Ishikawa (cell line): ENCODE data around the gene TMEM52.

Experiments used
- CEBPB ChIP-seq: IDR thresholded peaks from 2 replicates; pipeline ENCODE4 v1.6.1; 2012
- CREB1 ChIP-seq: IDR thresholded peaks from 2 replicates; pipeline ENCODE4 v1.6.1; 2012; ENCODE audit warnings: low read depth
- EGR1 ChIP-seq: IDR thresholded peaks from 2 replicates; pipeline ENCODE4 v1.6.1; 2012
- EP300 ChIP-seq: IDR thresholded peaks from 2 replicates; pipeline ENCODE4 v1.6.1; 2012; ENCODE audit warnings: borderline replicate concordance
- FOXM1 ChIP-seq: IDR thresholded peaks from 2 replicates; pipeline ENCODE4 v1.6.1; 2012; ENCODE audit warnings: low read depth, borderline replicate concordance
- NFIC ChIP-seq: IDR thresholded peaks from 2 replicates; pipeline ENCODE4 v1.6.1; 2012
- RAD21 ChIP-seq: IDR thresholded peaks from 2 replicates; pipeline ENCODE4 v1.6.1; 2012; ENCODE audit warnings: low read depth
- TAF1 ChIP-seq: IDR thresholded peaks from 2 replicates; pipeline ENCODE4 v1.6.1; 2012; ENCODE audit warnings: low read depth, mild to moderate bottlenecking
- TCF12 ChIP-seq: IDR thresholded peaks from 2 replicates; pipeline ENCODE4 v1.6.1; 2012; ENCODE audit warnings: low read depth
- TEAD4 ChIP-seq: IDR thresholded peaks from 2 replicates; pipeline ENCODE4 v1.6.1; 2012
- YY1 ChIP-seq: IDR thresholded peaks from 2 replicates; pipeline ENCODE4 v1.6.1; 2012; ENCODE audit warnings: low read depth
- ZBTB7A ChIP-seq: IDR thresholded peaks from 2 replicates; pipeline ENCODE4 v1.6.1; 2012; ENCODE audit warnings: low read depth
- TF ChIP-seq, protein P1 (sequence below): IDR thresholded peaks from 2 replicates; pipeline ENCODE4 v1.6.1; 2012
- TF ChIP-seq, protein P2 (sequence below): IDR thresholded peaks from 2 replicates; pipeline ENCODE4 v1.6.1; 2012; ENCODE audit warnings: low read depth, mild to moderate bottlenecking
- TF ChIP-seq, protein P3 (sequence below): IDR thresholded peaks from 2 replicates; pipeline ENCODE4 v1.6.1; 2012

The TMEM52 gene

DNA sequence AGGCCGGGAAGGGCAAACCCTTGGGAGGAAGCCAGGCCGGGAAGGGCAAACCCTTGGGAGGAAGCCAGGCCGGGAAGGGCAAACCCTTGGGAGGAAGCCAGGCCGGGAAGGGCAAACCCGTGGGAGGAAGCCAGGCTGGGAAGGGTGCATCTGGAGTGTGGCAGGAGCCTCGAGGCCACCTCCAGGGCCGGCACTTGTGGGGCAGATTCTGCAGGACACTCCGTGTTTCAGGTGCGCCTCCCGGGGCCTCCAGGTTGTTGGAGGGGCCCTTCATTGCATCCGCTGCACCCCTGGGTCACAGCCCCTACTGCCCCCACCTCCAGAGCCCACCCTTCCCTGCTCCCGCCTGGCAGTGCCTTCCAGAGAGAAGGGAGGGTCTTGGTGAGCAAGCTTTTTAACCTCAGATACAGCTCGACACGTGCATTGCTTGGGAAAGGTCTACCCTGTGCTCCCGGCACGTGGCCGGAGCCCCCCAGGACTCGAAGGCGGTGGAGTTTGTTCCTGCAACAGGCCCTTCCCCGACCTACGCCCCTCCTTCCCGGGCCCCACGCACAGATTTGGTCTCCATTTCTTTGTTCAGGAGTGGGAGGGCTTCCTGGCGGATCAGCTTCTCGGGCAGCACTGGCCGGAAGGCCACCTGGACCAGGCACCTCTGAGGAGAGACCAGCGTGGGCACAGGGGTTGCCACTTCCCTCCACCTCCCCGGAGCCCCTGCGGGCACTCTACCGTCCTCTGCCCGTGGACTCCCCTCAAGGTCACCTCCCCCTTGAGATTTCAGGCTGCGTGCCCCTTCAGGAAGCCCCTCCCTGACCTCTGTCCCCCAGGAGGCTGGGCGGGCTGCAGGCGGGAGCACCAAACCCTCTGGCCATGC lies 9.4 kb upstream of the TMEM52 start:
- TF ChIP-seq FOXM1 (no peak), TCF12 (no peak), TEAD4 (no peak), NFIC (peak; percentile 55)
- TF ChIP-seq, protein P1, sequence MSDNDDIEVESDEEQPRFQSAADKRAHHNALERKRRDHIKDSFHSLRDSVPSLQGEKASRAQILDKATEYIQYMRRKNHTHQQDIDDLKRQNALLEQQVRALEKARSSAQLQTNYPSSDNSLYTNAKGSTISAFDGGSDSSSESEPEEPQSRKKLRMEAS, result no peak; the same call in 1 of the 2 replicates

DNA sequence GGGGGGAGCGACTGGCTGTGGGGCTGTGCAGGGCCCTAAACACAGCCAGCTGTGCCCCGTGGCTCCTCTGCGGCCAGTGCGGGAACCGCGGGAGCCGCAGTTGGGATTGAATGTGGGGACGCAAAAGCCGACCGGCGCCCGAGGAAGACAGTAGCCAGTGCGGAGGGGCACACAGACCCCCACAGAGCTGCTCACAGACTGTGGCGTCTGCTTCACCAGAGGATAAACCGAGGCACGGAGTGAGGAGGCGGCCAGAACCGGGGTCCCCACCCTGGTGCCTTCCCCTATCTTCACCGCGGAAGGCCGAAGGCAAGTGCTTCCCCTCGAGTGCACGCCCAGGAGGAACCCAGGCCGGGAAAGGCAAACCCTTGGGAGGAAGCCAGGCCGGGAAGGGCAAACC lies 8.7 kb upstream of the TMEM52 start:
- no peak for TF ChIP-seq NFIC
- TF ChIP-seq, protein P1, result no peak
- no peak for TF ChIP-seq EP300
- TF ChIP-seq CREB1, result no peak
- TF ChIP-seq FOXM1, result no peak
- TF ChIP-seq YY1, result no peak
- TF ChIP-seq RAD21, result no peak
- no peak for TF ChIP-seq ZBTB7A
- TF ChIP-seq TAF1, result no peak
- TF ChIP-seq, protein P2, sequence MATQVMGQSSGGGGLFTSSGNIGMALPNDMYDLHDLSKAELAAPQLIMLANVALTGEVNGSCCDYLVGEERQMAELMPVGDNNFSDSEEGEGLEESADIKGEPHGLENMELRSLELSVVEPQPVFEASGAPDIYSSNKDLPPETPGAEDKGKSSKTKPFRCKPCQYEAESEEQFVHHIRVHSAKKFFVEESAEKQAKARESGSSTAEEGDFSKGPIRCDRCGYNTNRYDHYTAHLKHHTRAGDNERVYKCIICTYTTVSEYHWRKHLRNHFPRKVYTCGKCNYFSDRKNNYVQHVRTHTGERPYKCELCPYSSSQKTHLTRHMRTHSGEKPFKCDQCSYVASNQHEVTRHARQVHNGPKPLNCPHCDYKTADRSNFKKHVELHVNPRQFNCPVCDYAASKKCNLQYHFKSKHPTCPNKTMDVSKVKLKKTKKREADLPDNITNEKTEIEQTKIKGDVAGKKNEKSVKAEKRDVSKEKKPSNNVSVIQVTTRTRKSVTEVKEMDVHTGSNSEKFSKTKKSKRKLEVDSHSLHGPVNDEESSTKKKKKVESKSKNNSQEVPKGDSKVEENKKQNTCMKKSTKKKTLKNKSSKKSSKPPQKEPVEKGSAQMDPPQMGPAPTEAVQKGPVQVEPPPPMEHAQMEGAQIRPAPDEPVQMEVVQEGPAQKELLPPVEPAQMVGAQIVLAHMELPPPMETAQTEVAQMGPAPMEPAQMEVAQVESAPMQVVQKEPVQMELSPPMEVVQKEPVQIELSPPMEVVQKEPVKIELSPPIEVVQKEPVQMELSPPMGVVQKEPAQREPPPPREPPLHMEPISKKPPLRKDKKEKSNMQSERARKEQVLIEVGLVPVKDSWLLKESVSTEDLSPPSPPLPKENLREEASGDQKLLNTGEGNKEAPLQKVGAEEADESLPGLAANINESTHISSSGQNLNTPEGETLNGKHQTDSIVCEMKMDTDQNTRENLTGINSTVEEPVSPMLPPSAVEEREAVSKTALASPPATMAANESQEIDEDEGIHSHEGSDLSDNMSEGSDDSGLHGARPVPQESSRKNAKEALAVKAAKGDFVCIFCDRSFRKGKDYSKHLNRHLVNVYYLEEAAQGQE, result no peak
- no peak for TF ChIP-seq TCF12
- TF ChIP-seq, protein P3, sequence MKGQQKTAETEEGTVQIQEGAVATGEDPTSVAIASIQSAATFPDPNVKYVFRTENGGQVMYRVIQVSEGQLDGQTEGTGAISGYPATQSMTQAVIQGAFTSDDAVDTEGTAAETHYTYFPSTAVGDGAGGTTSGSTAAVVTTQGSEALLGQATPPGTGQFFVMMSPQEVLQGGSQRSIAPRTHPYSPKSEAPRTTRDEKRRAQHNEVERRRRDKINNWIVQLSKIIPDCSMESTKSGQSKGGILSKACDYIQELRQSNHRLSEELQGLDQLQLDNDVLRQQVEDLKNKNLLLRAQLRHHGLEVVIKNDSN, result no peak
- no peak for TF ChIP-seq EGR1
- TF ChIP-seq TEAD4, result no peak
- TF ChIP-seq CEBPB, result no peak

DNA sequence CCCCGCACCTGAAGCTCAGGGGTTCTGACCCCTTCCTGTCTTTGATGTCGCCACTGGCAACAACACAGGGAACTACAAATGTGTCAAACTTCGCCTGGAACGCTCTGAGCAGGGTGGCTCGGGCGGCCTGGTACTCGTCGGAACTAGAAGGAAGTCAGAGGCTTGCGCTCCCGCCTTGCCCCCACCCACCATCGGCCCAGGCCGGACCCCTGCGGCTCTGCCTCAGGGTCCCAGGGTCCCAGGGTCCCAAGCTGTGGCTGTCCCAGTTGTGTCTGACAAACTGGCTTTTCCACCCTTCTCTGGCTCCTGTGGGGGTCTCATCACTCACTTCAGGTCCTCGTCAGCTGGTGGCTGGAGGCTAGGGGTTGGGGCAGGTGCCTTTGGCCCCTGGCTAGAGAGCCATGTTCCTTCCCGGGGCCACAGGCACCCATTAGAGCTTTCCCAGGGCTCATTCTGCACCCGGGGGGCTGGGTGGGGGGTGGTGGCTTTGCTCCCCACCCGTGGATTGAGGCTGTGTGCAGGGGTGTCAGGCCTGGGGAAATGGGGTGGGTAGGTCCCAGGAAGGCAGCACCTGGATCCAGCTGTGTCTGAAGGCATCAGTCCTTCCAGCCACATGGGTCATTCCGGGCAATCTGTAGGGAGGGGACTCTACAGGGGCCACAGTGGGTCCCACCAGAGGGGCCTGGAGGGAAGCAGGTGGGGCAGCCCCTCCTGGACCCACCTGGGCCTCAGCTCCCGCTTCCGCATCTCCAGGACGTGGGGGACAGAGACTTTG lies 8.0 kb upstream of the TMEM52 start:
- TF ChIP-seq TEAD4 (no peak), CREB1 (no peak), RAD21 (no peak), YY1 (no peak), EP300 (no peak), ZBTB7A (no peak), TCF12 (no peak), TAF1 (no peak)
- TF ChIP-seq, protein P1, result no peak
- TF ChIP-seq, protein P2, result no peak
- TF ChIP-seq, protein P3, result no peak

DNA sequence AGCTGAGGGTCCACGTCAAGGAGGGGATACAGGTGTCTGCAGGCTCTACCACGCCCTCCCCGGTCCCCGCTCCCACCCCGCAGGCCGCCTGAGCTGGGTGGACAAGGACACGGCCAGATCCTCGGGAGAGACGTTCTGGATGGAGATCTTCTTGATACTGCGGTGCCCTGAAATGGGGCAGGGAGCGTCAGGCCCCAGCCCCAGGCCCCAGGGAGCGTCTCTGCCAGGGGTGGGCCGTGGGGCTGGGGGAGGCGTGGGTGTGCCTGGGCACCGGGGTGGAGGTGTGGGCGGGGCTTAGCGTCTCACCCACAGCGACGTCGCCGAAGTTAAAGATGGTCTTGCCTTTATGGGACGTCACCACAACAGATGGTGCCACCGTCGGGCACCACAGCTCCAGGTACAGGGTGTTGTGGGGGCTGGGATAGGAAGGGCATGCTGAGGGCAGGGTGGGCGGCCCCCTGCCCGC lies 7.3 kb upstream of the TMEM52 start:
- TF ChIP-seq, protein P1, result no peak
- no peak for TF ChIP-seq EGR1
- no peak for TF ChIP-seq CEBPB
- TF ChIP-seq TCF12, result no peak
- TF ChIP-seq TEAD4, result no peak
- TF ChIP-seq, protein P2, result no peak
- TF ChIP-seq ZBTB7A, result no peak
- no peak for TF ChIP-seq NFIC
- TF ChIP-seq TAF1, result no peak
- no peak for TF ChIP-seq YY1
- TF ChIP-seq FOXM1, result no peak
- TF ChIP-seq, protein P3, result no peak
- no peak for TF ChIP-seq EP300
- TF ChIP-seq CREB1, result no peak
- no peak for TF ChIP-seq RAD21
